NK-92 (cell line): ENCODE results near the gene PTPRN2.

Experiments
- DNase-seq: peaks from one replicate; lab custom pipeline; 2025; ENCODE audit not compliant: unreplicated experiment; lab: John Stamatoyannopoulos, UW

The PTPRN2 gene

GRCh38 chr7:157801113-157801512, 786.5 kb downstream of the PTPRN2 start:
- DNase-seq: no peak

DNA sequence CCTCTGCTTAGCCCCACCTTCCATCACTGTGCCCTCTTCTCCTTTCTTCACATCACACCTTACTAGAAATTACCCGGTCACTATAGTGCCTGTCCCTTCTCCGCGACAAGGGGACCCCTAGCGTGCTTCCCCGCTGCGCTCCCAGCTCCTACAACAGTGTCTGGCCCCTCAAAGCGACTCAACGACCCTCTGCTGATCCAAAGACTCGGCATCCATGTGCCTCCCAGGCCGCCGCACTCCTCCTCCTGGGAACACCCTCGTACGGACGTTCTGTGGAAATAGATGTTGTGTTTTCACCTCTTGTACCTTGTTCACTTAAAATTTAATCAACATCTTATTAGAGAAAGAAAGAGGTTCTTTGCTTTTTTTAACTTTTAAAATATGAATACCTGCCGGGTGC, 787.3 kb downstream of the PTPRN2 start:
- DNase-seq: no peak

GRCh38 chr7:157799076-157799685, 788.4 kb downstream of the PTPRN2 start:
- no peak for DNase-seq

GRCh38 chr7:157797361-157797760, 790.3 kb downstream of the PTPRN2 start:
- no peak for DNase-seq

DNA sequence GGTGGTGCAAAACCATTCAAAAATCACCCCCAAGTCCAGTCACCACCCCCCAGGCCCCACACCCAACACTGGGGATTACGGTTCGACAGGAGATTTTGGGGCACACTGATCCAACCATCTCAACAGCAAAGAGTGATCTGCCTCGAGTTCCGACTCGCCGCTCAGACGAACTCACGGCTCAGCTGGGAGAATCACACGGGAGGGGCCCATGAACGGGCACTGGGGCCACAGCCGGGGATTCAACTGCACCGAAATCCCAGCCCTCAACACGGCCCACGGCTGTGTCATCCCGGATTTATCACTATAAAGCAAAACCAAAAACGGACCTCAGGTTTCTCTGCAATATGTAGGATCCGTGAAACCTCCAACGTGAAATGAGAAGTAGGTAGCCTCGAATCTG, 790.8 kb downstream of the PTPRN2 start:
- DNase-seq: no peak

- DNase-seq: no peak
These were observed 792.0 kb downstream of the PTPRN2 start for GRCh38 chr7:157795643-157796042.

- DNase-seq: no peak
These were observed 792.4 kb downstream of the PTPRN2 start for GRCh38 chr7:157795199-157795598.

DNA sequence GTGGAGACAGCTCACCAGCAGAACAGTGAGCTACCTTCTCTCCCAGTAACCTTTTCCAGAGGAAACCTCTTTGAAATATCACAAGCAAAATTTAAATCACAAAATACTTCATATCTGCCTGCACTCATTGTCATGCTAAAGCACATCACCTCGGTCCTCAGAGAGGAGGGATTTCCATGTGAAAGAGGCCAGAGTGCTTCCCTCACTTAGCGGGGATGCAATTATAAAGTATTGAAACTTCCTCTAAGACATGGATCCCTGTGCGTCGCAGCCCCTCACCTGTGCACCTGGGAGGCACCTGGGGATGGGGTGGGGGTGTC, 792.9 kb downstream of the PTPRN2 start:
- no peak for DNase-seq

- no peak for DNase-seq
These were observed 793.5 kb downstream of the PTPRN2 start for GRCh38 chr7:157793973-157794745.

GRCh38 chr7:157793087-157793353, 794.6 kb downstream of the PTPRN2 start:
- no peak for DNase-seq

DNA sequence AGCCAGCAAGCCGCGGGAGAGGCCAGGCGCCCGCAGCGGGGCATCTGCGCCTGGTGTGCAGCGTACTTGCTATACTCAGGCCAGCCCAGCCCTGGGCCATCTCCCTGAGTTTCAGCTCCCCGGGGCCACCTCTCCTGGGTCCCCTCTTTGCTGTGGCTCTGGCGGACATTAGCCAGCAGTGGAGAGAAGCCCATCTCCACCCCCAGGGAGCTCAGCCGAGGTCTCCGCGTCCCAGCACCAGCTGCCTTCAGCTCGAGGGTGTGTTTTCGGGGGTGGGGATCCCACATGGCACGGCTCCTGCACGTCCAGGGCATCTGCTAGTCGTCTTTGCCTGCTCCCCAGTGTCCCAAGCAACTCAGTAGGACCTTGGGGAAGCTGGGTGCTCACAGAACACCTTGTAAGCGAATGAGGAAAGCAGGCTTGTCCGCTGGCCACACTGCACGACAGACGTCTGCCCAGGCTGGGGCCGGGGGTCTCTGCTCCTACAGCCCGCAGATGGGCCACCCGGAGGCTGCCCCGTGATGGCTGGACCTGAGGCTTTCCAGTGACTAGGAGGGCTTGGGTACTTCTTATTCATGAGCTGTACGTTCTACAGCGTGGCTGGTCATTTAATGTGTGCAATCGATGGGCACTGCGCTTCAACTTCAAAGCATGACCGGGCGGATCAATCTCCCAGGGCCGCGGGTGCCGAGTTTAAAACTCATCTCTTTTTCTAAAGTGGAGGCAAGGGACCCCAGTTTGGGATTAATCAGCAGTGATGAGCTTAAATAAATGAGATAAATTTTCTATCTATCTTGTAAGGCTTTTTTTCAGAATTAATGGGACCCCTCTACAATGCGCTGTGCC, 795.2 kb downstream of the PTPRN2 start:
- DNase-seq: no peak

DNA sequence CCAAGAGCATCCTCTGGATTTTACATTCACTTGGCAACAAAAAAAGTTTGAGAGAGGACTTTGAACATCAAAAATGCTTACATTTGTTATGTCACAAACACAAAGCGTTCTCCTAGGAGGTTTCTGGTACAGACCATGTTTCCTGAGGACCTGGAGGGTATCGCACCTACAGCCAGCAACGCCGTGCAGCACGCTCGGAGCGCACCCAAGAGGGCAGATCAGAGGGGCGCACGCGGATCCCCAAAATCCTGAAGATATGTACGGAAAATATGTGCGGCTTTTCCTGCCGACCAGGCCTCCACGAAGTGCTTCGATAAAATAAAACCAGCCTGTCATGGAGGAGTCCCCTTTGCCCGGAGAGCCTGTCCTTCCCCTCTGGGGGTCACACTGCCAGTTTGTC, 796.0 kb downstream of the PTPRN2 start:
- DNase-seq: no peak

DNA sequence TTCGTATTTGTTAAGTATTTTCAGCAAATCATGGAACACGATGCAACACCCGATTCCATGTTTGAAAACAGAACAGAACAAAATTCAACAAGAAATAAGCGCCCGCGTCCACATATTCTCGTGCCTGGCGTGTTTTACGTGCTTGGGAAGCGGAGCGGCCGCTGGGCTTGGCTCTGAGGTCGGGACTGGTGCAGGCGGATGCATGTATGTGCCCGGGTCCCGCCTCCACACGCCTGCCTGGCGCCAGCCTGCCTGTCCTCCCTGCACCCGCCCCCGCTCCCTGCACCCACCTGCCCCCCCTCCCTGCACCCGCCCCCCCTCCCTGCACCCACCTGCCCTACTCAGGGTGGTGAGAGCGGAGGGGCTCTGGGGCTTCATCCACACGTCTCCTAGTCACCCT, 796.4 kb downstream of the PTPRN2 start:
- no peak for DNase-seq

- no peak for DNase-seq
These were observed 797.7 kb downstream of the PTPRN2 start for GRCh38 chr7:157789942-157790341.

GRCh38 chr7:157789094-157789493, 798.5 kb downstream of the PTPRN2 start:
- DNase-seq: no peak

- DNase-seq: no peak
These were observed 799.0 kb downstream of the PTPRN2 start for GRCh38 chr7:157788573-157788972.

- no peak for DNase-seq
These were observed 800.3 kb downstream of the PTPRN2 start for GRCh38 chr7:157787275-157787701.

DNA sequence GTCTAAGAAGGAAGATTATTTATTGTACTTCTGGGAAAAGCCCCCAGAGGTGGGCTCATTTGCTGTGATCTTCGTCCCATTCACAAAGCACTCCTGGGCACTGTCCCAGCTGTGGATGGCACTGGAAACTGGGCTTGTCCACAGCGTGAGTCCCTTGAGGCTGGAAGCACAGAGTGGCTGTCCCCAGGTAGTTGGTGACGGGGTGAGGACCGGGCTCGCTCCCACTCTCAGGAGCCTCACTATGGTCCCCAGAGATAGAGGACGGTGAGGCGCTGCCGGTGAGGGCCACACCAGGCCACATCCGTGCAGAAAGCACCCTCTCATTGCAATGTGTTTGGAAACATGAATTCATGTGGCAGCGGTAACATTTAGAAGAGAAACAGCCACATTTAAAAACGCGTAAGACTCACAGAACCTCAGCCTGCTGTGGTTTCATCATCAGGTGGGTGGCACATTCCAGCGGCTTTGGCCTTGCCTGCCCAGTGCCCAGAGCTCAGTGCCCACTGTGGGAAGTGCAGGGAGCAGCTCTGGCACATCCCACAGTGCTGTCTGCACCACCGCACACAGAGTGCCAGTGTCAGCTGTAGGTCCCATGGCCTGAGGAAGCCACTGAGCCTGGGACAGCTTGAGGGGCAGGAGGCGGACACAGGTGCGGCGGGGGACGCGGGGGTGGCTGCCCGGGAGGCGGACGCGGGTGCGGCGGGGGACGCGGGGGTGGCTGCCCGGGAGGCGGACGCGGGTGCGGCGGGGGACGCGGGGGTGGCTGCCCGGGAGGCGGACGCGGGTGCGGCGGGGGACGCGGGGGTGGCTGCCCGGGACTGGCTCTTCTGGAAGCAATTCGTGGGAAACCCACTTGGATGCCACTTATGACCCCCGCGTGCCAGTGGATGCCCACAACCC, 801.0 kb downstream of the PTPRN2 start:
- DNase-seq: no peak

DNA sequence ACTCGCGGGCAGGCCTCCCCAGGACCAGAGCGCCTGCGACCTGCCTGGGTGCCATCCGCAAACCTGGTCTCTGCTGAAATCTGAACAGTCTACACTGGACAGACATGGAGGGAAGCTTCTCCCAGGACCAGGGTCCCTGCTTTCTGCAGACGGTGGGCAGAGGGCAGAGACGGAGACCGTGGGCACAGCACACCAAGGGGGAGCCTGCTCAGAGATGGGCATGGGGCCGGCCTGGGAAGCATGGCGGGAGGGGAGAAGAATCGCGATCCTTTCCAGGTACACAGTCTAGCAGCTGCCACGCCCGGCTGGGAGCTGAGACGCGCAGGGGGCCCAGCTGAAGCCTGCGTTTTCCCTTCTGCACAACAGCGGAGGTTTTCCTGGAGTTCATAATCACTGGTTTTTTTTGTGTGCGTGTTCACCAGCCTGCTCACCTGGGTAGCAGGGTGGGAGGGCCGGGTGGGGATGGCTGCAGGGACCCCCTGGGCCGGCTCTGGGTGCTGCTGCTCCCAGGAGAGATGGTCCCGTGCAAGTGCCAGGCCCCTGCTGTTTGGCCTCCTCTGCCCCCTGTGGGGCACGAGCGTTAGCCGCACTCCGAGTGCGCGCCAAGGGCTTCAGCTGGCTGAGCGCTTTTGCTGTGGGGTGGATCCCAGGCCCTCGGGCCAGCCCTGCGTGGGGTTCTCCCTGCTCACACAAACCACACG, 802.0 kb downstream of the PTPRN2 start:
- no peak for DNase-seq

- DNase-seq: no peak
These were observed 802.6 kb downstream of the PTPRN2 start for GRCh38 chr7:157784979-157785441.
